SK-N-SH (cell line): Measurements from ENCODE around the gene MUC16. TPM values are rescaled to one million over a fixed set of nuclear protein-coding genes. Genes with fewer than 3 reads are reported as not detected.

Experiments
- CTCF ChIA-PET: fragments of 300-600, 350-600 bp; formaldehyde crosslinking; extraction: SDS; loops from one replicate; lab custom pipeline; 2021; lab: Yijun Ruan, JAX
- POLR2A ChIA-PET: fragments of 350-600 bp; sonication (Branson Sonifier 250); formaldehyde crosslinking; extraction: SDS; loops from one replicate; lab custom pipeline; 2020; ENCODE audit warnings: antibody characterized with exemption, inconsistent platforms; lab: Yijun Ruan, JAX
- DNase-seq: peaks from one replicate; pipeline ENCODE4 v3.0.0; 2012
- H2AFZ ChIP-seq: fragments of 200-600 bp; sonication (generic); 2 replicates; pipeline ENCODE4 v1.8.1; 2016; ENCODE audit warnings: antibody characterized with exemption, mild to moderate bottlenecking, low read depth
- H3F3A ChIP-seq: fragments of 200-600 bp; sonication (generic); replicated peaks from 2 replicates; pipeline ENCODE3; 2016; ENCODE audit warnings: antibody characterized with exemption, mild to moderate bottlenecking; ENCODE audit not compliant: insufficient read depth
- H3K27ac ChIP-seq, 2 experiments: fragments of 200-500 bp in 1 of 2; fragments of 200-600 bp in 1 of 2; sonication (Bioruptor generic) in 1 of 2; sonication (generic), shearing (Covaris generic) in 1 of 2; 2 replicates each; pipeline versions ENCODE4 v1.5.1 to v1.6.1; 2014 to 2016; ENCODE audit warnings: low read depth in 2 of 2, inconsistent platforms in 1 of 2, low read length in 1 of 2, mild to moderate bottlenecking in 1 of 2, mixed read lengths in 1 of 2
- H3K27me3 ChIP-seq: fragments of 200-600 bp; sonication (generic), shearing (Covaris generic); 2 replicates; pipeline ENCODE4 v1.6.1; 2016; ENCODE audit warnings: mixed run types; ENCODE audit not compliant: insufficient read depth
- H3K36me3 ChIP-seq, 2 experiments: fragments of 200-500 bp in 1 of 2; fragments of 200-600 bp in 1 of 2; sonication (Bioruptor generic) in 1 of 2; sonication (generic) in 1 of 2; replicated peaks in 1 of 2; 2 replicates each; pipeline versions ENCODE3 to v1.5.1; 2014 to 2016; ENCODE audit warnings: low read length in 1 of 2, mild to moderate bottlenecking in 1 of 2; ENCODE audit not compliant: insufficient read depth in 2 of 2, control insufficient read depth in 1 of 2
- H3K4me1 ChIP-seq, 2 experiments: fragments of 200-500 bp in 1 of 2; fragments of 200-600 bp in 1 of 2; sonication (Bioruptor generic) in 1 of 2; sonication (generic), shearing (Covaris generic) in 1 of 2; 2 replicates each; pipeline versions ENCODE4 v1.5.1 to v1.6.1; 2014 to 2016; ENCODE audit warnings: low read depth in 1 of 2, low read length in 1 of 2, mixed run types in 1 of 2; ENCODE audit not compliant: insufficient read depth in 2 of 2, control insufficient read depth in 1 of 2
- H3K4me2 ChIP-seq: fragments of 200-600 bp; sonication (generic), shearing (Covaris generic); 2 replicates; pipeline ENCODE4 v1.6.1; 2017; ENCODE audit warnings: mixed run types
- H3K4me3 ChIP-seq, 2 experiments: fragments of 200-500 bp in 1 of 2; fragments of 200-600 bp in 1 of 2; sonication (Bioruptor generic) in 1 of 2; sonication (generic), shearing (Covaris generic) in 1 of 2; 2 replicates each; pipeline versions ENCODE4 v1.5.1 to v1.8.1; 2014 to 2016; ENCODE audit warnings: low read depth in 2 of 2, inconsistent platforms in 1 of 2, low read length in 1 of 2, mild to moderate bottlenecking in 1 of 2, mixed read lengths in 1 of 2, moderate library complexity in 1 of 2
- H3K79me2 ChIP-seq: fragments of 200-600 bp; sonication (generic); 2 replicates; pipeline ENCODE4 v1.8.1; 2017; ENCODE audit warnings: mild to moderate bottlenecking; ENCODE audit not compliant: insufficient read depth
- H3K9ac ChIP-seq: fragments of 200-600 bp; sonication (generic); 2 replicates; pipeline ENCODE4 v1.6.1; 2017; ENCODE audit warnings: mixed run types
- H3K9me2 ChIP-seq: fragments of 200-600 bp; sonication (generic); 2 replicates; pipeline ENCODE4 v1.6.1; 2017; ENCODE audit warnings: mixed run types
- H3K9me3 ChIP-seq: fragments of 200-600 bp; sonication (generic); 2 replicates; pipeline ENCODE4 v1.6.1; 2017; ENCODE audit warnings: mixed run types, mild to moderate bottlenecking, moderate library complexity
- H4K20me1 ChIP-seq: fragments of 200-600 bp; sonication (generic); 2 replicates; pipeline ENCODE4 v1.6.1; 2017; ENCODE audit warnings: mild to moderate bottlenecking, mixed run types; ENCODE audit not compliant: insufficient read depth
- GABPA ChIP-seq: IDR thresholded peaks from 2 replicates; pipeline ENCODE4 v1.4.0; 2012; ENCODE audit warnings: low read depth, mild to moderate bottlenecking
- GATA2 ChIP-seq: sonication (generic); formaldehyde crosslinking; IDR thresholded peaks from 2 replicates; pipeline ENCODE4 v1.5.0; 2020; ENCODE audit warnings: mild to moderate bottlenecking, missing genetic modification reagents
- MEF2A ChIP-seq: IDR thresholded peaks from 2 replicates; pipeline ENCODE4 v1.4.0; 2012; ENCODE audit warnings: low read depth, borderline replicate concordance
- NFIC ChIP-seq: IDR thresholded peaks from 2 replicates; pipeline ENCODE4 v1.4.0; 2012; ENCODE audit warnings: borderline replicate concordance
- WGBS: methylation state at CpG from one replicate; pipeline ENCODE4 v1.1.6; 2017; ENCODE audit warnings: low lambda C conversion rate; 5-methylcytosine and 5-hydroxymethylcytosine counted together
- polyA plus RNA-seq, 3 experiments: library from polyadenylated mRNA; depleted of rRNA; stranded (reverse); fragments of >200 nt; gene quantifications; 2 replicates each; pipeline ENCODE4 v1.2.3, GENCODE V29; 2012
- TF ChIP-seq, protein P1 (sequence below): IDR thresholded peaks from 2 replicates; pipeline ENCODE4 v1.6.1; 2012; ENCODE audit warnings: mild to moderate bottlenecking, low read depth, low read length, moderate library complexity
- TF ChIP-seq, protein P2 (sequence below): IDR thresholded peaks from 2 replicates; pipeline ENCODE4 v1.4.0; 2012; ENCODE audit warnings: low read depth
- TF ChIP-seq, protein P3 (sequence below): fragments of 200-600 bp; sonication (generic); IDR thresholded peaks from 2 replicates; pipeline ENCODE4 v1.6.1; 2017; ENCODE audit warnings: antibody characterized with exemption, mild to moderate bottlenecking, moderate library complexity

The MUC16 gene
- polyA plus RNA-seq, 1 of the 3 experiments (the other 2 are of a cell fraction): not detected

DNA sequence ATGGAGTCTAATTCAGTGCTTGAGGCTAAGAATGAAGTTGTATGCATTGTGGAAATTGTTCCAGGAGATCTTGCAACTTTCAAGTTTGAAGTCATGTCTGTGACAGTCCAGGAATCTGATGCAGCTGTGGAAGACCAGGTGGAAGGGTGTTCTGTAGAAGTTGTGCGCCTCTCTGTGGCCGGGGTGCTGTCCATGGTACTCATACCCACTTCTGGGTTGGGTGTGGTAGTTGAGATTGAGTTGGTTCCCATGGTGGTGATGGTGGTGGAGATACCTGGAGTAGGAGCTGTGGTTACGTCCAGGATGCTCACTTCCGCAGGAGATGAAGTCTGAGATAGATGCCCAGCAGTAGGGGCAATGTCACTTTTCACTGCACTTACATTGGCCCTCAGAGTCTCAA, 44.3 kb downstream of the MUC16 start:
- no peak overlapping the region for H2AFZ ChIP-seq
- H3K9ac ChIP-seq: no peak overlapping the region
- 7% methylated on average over 4 of the region's 4 CpGs for WGBS
- no peak for DNase-seq
- H3K36me3 ChIP-seq: no peaks in the 10 kb centered on the region
- no peaks in the 10 kb centered on the region for H3K79me2 ChIP-seq
- H3K9me3 ChIP-seq: no peaks in the 10 kb centered on the region
- CTCF ChIA-PET: no interaction called here
- no peaks in the 10 kb centered on the region for H3F3A ChIP-seq
- TF ChIP-seq, protein P1, sequence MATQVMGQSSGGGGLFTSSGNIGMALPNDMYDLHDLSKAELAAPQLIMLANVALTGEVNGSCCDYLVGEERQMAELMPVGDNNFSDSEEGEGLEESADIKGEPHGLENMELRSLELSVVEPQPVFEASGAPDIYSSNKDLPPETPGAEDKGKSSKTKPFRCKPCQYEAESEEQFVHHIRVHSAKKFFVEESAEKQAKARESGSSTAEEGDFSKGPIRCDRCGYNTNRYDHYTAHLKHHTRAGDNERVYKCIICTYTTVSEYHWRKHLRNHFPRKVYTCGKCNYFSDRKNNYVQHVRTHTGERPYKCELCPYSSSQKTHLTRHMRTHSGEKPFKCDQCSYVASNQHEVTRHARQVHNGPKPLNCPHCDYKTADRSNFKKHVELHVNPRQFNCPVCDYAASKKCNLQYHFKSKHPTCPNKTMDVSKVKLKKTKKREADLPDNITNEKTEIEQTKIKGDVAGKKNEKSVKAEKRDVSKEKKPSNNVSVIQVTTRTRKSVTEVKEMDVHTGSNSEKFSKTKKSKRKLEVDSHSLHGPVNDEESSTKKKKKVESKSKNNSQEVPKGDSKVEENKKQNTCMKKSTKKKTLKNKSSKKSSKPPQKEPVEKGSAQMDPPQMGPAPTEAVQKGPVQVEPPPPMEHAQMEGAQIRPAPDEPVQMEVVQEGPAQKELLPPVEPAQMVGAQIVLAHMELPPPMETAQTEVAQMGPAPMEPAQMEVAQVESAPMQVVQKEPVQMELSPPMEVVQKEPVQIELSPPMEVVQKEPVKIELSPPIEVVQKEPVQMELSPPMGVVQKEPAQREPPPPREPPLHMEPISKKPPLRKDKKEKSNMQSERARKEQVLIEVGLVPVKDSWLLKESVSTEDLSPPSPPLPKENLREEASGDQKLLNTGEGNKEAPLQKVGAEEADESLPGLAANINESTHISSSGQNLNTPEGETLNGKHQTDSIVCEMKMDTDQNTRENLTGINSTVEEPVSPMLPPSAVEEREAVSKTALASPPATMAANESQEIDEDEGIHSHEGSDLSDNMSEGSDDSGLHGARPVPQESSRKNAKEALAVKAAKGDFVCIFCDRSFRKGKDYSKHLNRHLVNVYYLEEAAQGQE: peak; percentile 90
- no peak for TF ChIP-seq MEF2A
- TF ChIP-seq, protein P2, sequence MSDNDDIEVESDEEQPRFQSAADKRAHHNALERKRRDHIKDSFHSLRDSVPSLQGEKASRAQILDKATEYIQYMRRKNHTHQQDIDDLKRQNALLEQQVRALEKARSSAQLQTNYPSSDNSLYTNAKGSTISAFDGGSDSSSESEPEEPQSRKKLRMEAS: no peak
- TF ChIP-seq, protein P3, sequence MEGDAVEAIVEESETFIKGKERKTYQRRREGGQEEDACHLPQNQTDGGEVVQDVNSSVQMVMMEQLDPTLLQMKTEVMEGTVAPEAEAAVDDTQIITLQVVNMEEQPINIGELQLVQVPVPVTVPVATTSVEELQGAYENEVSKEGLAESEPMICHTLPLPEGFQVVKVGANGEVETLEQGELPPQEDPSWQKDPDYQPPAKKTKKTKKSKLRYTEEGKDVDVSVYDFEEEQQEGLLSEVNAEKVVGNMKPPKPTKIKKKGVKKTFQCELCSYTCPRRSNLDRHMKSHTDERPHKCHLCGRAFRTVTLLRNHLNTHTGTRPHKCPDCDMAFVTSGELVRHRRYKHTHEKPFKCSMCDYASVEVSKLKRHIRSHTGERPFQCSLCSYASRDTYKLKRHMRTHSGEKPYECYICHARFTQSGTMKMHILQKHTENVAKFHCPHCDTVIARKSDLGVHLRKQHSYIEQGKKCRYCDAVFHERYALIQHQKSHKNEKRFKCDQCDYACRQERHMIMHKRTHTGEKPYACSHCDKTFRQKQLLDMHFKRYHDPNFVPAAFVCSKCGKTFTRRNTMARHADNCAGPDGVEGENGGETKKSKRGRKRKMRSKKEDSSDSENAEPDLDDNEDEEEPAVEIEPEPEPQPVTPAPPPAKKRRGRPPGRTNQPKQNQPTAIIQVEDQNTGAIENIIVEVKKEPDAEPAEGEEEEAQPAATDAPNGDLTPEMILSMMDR: no peak
- no peak for TF ChIP-seq GABPA
- no peak for TF ChIP-seq NFIC
- TF ChIP-seq GATA2 (CRISPR knock-in tag): no peak
- no peak overlapping the region for H3K4me3 ChIP-seq
- H3K4me2 ChIP-seq: no peak overlapping the region
- POLR2A ChIA-PET: no interaction called here
- H3K27me3 ChIP-seq: no peaks in the 10 kb centered on the region
- no peak overlapping the region for H3K27ac ChIP-seq
- H3K4me1 ChIP-seq: no peaks in the 10 kb centered on the region
- H4K20me1 ChIP-seq: no peaks in the 10 kb centered on the region
- H3K9me2 ChIP-seq: no peaks in the 10 kb centered on the region

Other genes starting within 250 kb of the MUC16 start
- gene ZNF558, start 178.1 kb downstream of the MUC16 start, polyA plus RNA-seq (2012; rRNA removed): 22.5 and 28.1 TPM in 2 replicates
- gene MBD3L1, start 178.0 kb downstream of the MUC16 start, polyA plus RNA-seq (2012; rRNA removed): not detected in 2 replicates
- gene OR1M1, start 76.7 kb upstream of the MUC16 start, polyA plus RNA-seq (2012; rRNA removed): not detected in 2 replicates
- not detected in 2 replicates for gene OR7G2, start 97.1 kb upstream of the MUC16 start, polyA plus RNA-seq (2012; rRNA removed)
- gene OR7G1, start 105.4 kb upstream of the MUC16 start, polyA plus RNA-seq (2012; rRNA removed): not detected in 2 replicates
- gene OR7G3, start 116.5 kb upstream of the MUC16 start, polyA plus RNA-seq (2012; rRNA removed): not detected in 2 replicates
- gene ZNF317, start 130.0 kb upstream of the MUC16 start, polyA plus RNA-seq (2012; rRNA removed): 13.2 and 16.0 TPM in 2 replicates
- not detected in 2 replicates for gene OR7D2, start 168.6 kb upstream of the MUC16 start, polyA plus RNA-seq (2012; rRNA removed)
- not detected in 2 replicates for gene OR7D4, start 209.2 kb upstream of the MUC16 start, polyA plus RNA-seq (2012; rRNA removed)
- gene OR7E24, start 240.5 kb upstream of the MUC16 start, polyA plus RNA-seq (2012; rRNA removed): not detected in 2 replicates